Neuron (in vitro differentiated cells): ENCODE results near the gene MMP12.
"Not testable (repeated sequence)": the region's sequence is repeated elsewhere in the genome, so short reads cannot be mapped to it uniquely, and the experiment has no call there.

Experiments used
- H2AFZ ChIP-seq: one replicate; pipeline ENCODE4 v1.6.1; 2013; ENCODE audit warnings: low read depth, mild to moderate bottlenecking, inconsistent platforms, low read length, moderate library complexity
- H3K27me3 ChIP-seq: one replicate; pipeline ENCODE4 v1.6.1; 2013; ENCODE audit warnings: low read length; ENCODE audit not compliant: insufficient read depth
- H3K36me3 ChIP-seq: one replicate; pipeline ENCODE4 v1.6.1; 2013; ENCODE audit warnings: low read length; ENCODE audit not compliant: insufficient read depth
- H3K4me1 ChIP-seq: one replicate; pipeline ENCODE4 v1.6.1; 2013; ENCODE audit warnings: low read length; ENCODE audit not compliant: insufficient read depth
- H3K4me3 ChIP-seq: 2 replicates; pipeline ENCODE4 v1.5.1; 2013; ENCODE audit warnings: mild to moderate bottlenecking, low read length, moderate library complexity
- H3K9me3 ChIP-seq: one replicate; pipeline ENCODE4 v1.6.1; 2013; ENCODE audit warnings: low read length

The MMP12 gene

DNA sequence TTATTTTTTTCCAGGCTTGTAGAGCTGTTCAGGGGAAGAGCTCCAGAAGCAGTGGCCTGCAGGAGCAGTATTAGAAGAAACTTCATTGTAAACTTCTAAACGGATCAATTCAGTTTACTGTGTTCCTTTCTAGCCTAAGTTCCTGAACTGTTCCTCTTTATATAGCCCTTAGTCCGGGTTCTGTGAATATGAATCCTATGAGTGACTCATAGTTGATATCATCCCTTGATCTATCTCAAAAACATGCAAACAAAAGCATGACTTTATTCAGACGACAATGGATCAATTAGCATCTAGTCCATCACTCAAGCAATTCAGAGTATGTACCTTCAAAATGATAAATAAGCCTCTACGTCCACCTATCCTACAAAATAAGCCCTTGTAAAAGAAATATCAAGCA, at the start of gene MMP12:
TSS of gene MMP12 (minus strand) at position 131 of the 400 bp plus-strand sequence. CDS start at position 86, 45 bp downstream.
- Histone ChIP-seq H3K27me3 (no peaks in the 10 kb centered on the region), H3K9me3 (no peaks in the 10 kb centered on the region), H2AFZ (no peak within 1 kb of the TSS), H3K36me3 (no peaks in the 10 kb centered on the region), H3K4me1 (no peaks in the 10 kb centered on the region), H3K4me3 (no peak within 1 kb of the TSS)

DNA sequence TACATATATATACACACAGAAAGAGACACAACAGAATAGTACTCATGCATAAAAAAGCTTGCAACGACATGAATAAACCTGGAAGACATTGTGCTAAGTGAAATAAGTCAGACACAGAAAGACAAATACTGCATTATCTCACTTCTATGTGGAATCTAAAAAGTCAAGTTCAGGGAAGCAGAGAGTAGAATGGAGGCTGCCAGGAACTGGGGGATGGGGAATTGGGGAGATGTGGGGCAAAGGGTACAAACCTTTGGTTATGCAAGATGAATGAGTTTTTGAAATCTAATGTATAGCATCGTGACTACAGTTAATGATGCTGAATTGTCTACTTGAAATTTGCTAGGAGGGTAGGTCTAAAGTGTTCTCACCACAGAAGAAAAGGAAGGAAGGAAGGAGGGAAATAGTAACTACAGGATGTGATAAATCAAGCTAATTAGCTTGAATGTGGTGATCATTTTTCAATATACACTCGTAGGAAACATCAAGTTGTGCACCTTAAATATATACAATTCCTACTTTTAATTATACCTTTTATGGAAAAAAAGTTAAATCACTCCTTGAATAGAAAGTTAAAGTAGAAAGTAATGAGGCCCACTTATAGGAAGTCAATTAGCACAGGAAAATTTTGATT, 46.9 kb upstream of the MMP12 start:
- H3K9me3 ChIP-seq, result no peaks in the 10 kb centered on the region
- H3K4me1 ChIP-seq, result no peaks in the 10 kb centered on the region
- no peaks in the 10 kb centered on the region for H3K27me3 ChIP-seq
- H3K36me3 ChIP-seq, result no peaks in the 10 kb centered on the region
- H2AFZ ChIP-seq, result no peak overlapping the region
- H3K4me3 ChIP-seq, result no peak overlapping the region

DNA sequence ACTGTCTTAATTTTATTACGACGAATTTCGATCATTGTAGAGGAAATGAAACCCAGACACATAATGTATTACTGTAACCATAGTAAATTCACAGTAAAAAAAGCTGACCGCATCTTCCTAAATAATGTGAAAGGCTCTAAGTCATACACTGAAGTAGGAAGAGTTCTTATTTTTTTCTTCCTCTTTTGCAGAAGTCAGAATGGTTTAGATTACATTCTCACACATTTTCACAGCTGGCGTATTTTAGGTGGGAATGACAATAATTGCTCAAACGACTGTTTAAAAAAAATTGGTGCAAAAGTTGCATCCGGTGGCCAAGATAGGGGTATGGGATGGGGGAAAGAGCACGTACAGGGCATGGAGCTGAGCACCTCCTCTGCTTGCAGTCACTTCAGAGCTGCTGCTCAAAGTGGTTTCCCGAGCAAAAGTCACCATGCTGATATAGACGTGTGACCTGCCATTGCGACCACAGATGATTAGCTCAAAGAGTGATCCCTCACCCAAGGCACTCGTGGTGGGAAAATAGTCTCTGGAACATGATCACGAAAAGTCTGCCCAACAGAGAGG, 45.4 kb upstream of the MMP12 start:
- H3K4me3 ChIP-seq, result no peak overlapping the region
- H3K4me1 ChIP-seq, result no peaks in the 10 kb centered on the region
- H3K9me3 ChIP-seq, result no peaks in the 10 kb centered on the region
- no peaks in the 10 kb centered on the region for H3K36me3 ChIP-seq
- no peak overlapping the region for H2AFZ ChIP-seq
- no peaks in the 10 kb centered on the region for H3K27me3 ChIP-seq

DNA sequence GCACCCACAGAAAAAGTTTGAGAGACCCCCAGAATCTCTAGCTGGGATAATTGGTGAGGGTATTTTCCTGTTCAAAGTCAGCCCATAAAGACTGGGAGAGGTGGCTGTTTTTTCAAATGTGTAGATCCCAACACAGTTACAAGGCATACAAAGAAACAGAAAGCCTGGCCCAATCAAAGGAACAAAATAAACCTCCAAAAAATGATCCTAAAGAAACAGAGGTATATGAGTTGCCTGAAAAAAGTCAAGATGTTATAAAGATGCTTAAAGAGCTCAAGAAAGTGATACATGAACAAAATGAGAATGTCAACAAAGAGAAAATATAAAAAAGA, 40.2 kb upstream of the MMP12 start:
- Histone ChIP-seq H3K9me3 (no peaks in the 10 kb centered on the region), H3K4me1 (no peaks in the 10 kb centered on the region), H3K36me3 (no peaks in the 10 kb centered on the region), H3K27me3 (no peaks in the 10 kb centered on the region), H3K4me3 (no peak overlapping the region), H2AFZ (no peak overlapping the region)

DNA sequence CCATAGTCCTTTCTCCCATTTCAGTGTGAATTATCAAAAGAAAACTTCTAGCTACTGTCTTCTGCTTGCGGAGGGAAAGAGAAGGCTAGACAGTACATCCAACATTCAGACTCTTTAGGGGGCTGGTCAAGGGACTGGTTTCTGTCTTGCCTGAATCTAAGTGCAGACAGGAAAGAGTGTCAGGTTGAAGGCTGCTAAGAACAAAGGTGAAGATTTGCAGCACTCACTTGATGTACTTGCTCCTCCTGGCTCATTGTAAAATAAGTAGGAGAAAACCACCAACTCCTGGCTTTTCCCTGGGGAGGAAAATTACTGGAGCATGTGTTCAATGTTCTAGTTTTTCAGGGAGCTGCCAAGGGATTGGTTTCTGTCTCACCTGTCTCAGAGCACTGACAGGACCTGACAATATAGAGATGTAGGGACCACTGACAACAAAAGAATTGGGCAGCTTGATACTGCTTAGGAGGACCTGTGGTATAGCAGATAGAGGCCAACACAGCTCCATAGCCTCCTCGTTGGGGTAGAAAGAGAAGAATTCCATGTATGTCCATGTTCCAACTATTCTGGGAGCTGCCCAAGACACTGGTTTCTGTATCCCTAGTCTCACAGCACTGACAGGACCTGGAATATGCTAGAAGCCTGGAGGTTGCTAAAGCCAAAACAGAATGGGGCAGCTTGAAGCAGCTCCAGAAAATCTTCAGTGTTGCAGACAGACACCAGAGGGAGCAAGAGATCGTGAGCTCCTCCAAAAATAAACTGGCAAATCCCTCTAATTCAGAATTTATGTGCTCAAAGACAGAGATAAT, 39.7 kb upstream of the MMP12 start:
- H2AFZ ChIP-seq, result no peak overlapping the region

DNA sequence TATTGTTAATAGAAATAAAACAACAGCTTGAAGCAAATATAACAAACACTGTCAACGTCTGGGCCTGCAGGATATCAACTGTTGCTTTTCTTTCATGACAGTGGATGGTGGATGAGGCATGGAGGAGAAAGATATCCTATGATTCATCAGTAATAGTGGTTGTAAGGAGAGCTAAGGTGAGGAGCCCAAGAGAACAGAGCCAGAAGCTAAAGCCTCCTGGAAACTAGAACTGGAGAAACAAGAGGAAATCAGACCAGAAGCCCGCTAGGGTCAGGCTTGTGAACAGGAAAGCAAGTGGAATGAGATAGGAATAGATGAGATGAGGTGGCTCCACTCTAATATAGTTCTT, 37.7 kb upstream of the MMP12 start:
- Histone ChIP-seq H2AFZ (no peak overlapping the region), H3K4me1 (no peaks in the 10 kb centered on the region), H3K4me3 (no peak overlapping the region), H3K36me3 (no peaks in the 10 kb centered on the region), H3K27me3 (no peaks in the 10 kb centered on the region), H3K9me3 (no peaks in the 10 kb centered on the region)

More for the DNA sequence above, 39.7 kb upstream of the MMP12 start:
- H3K36me3 ChIP-seq, result no peaks in the 10 kb centered on the region
- no peaks in the 10 kb centered on the region for H3K27me3 ChIP-seq
- H3K4me1 ChIP-seq, result no peaks in the 10 kb centered on the region
- no peaks in the 10 kb centered on the region for H3K9me3 ChIP-seq
- H3K4me3 ChIP-seq, result no peak overlapping the region

DNA sequence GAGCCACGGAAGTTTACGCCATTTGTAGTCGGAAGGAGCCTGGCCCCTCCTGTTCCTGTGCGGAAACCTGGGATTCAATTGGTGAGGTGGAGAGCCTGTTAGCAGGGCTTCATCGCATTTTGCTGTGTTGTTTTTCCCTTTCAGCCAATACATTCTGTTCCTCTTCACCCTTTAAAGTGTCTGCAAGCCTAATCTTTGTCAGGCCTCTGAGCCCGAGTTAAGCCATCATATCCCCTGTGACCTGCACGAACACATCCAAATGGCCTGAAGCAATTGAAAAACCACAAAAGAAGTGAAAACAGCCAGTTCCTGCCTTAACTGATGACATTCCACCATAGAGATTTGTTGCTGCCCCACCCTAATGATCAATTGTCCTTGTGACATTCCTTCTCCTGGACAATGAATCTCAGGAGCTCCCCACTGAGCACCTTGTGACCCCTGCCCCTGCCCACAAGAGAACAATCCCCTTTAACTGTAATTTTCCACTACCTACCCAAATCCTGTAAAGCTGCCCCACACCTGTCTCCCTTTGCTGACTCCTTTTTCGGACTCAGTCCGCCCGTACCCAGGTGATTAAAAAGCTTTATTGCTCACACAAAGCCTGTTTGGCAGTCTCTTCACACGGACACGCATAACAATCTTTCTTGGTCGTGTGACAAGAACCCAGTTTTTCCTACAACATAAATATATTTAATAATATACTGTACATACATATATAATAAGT, 37.1 kb upstream of the MMP12 start:
- Histone ChIP-seq H3K4me1 (no peaks in the 10 kb centered on the region), H3K9me3 (no peaks in the 10 kb centered on the region), H2AFZ (no peak overlapping the region), H3K4me3 (no peak overlapping the region), H3K27me3 (no peaks in the 10 kb centered on the region), H3K36me3 (no peaks in the 10 kb centered on the region)

DNA sequence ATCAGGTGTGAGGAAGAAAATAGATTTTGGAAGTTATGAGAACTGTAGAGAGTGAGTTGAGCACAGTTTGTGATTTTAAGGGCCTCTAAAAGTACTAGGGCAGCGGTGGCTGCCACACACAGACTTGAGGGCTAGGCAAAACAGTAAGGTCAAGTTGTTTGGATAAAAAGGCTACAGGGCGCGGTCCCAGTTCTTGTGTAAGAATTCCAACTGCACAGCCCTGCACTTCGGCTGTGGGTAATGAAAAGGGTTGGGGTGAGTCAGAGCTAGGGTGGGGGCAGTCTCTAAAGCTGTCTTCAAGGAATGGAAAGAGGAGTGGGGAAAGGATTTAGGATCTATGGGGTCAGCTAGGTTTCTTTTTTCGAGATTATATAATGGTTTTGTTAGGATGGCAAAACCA, 31.1 kb upstream of the MMP12 start:
- not testable (repeated sequence) for H3K4me3 ChIP-seq, H3K9me3 ChIP-seq, H3K27me3 ChIP-seq, H2AFZ ChIP-seq, H3K4me1 ChIP-seq, H3K36me3 ChIP-seq

DNA sequence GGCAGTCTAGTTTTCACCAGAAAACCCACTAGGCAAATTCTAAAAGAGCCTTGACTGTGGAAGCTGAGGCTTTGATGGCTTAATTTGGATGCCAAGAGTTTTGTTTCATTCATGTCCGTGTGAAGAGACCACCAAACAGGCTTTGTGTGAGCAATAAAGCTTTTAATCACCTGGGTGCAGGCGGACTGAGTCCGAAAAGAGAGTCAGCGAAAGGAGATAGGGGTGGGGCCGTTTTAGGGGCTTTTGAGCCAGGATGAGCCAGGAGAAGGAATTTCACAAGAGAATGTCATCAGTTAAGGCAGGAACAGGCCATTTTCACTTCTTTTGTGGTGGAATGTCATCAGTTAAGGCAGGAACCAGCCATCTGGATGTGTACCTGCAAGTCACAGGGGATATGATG, 29.1 kb upstream of the MMP12 start:
- H3K27me3 ChIP-seq, H3K4me3 ChIP-seq, H3K4me1 ChIP-seq, H3K9me3 ChIP-seq, H3K36me3 ChIP-seq, H2AFZ ChIP-seq: not testable (repeated sequence)

DNA sequence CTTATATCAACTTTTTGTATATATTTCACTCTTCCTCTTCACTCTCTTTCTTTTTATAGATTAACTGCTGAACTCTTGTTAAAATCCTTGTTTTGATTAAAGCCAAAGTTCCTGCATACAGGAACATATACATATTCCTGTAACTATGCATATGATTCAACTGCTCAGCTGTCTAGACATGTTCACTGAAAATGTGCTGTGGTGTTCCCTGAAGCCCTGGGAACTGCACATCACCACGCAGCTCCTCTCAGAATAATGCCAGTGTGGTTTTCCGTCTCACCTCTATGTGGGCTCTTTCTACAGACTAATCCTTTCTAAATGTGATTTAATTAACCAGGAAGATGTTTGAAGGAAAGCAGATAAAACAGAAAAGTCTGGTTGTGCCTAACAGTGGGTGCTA, 25.6 kb upstream of the MMP12 start:
- Histone ChIP-seq H3K36me3 (no peaks in the 10 kb centered on the region), H3K4me1 (no peaks in the 10 kb centered on the region), H2AFZ (no peak overlapping the region), H3K9me3 (no peaks in the 10 kb centered on the region), H3K4me3 (no peak overlapping the region), H3K27me3 (no peaks in the 10 kb centered on the region)

DNA sequence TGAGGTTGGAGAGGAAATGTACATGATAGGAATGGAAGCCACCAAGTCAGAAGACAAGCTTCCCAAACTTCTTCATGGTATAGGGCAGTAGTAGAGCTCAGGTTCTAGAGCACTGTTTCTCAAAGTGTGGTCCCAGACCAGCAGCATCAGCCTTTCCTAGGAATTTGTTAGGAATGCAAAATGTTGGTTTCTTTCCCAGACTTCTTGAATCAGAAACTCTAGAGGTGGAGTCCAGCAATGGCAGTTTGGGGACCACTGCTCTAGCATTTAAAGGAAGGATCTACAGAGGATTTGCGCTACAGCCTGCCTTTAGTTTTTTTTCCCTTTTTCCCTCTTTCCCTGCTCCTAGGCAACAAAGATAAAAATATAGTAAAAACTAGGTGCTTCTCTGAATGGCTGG, 17.0 kb upstream of the MMP12 start:
- Histone ChIP-seq H2AFZ (no peak overlapping the region), H3K27me3 (no peaks in the 10 kb centered on the region), H3K36me3 (no peaks in the 10 kb centered on the region), H3K4me1 (no peaks in the 10 kb centered on the region), H3K4me3 (no peak overlapping the region), H3K9me3 (no peaks in the 10 kb centered on the region)

DNA sequence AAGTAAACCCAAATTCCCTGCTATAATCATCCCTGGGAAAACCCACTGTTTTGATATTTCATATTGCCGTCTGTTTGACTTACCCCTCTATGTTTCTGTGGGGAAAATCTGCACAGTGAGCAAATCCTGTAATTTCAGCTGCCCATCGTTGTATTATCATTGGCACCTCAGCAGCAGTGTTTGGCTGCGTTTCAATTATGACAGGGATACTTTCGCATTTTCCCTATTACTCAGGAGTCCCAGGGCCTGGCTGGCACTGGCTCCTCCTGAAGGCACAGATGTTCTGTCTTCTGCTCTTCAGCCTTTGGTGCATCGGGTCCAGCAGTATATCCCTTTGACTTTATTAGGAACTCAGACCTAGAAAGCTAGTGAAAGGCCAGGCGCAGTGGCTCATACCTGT, 12.2 kb upstream of the MMP12 start:
- Histone ChIP-seq H3K4me3 (no peak overlapping the region), H3K4me1 (no peaks in the 10 kb centered on the region), H2AFZ (no peak overlapping the region), H3K9me3 (no peaks in the 10 kb centered on the region), H3K27me3 (no peaks in the 10 kb centered on the region), H3K36me3 (no peaks in the 10 kb centered on the region)

DNA sequence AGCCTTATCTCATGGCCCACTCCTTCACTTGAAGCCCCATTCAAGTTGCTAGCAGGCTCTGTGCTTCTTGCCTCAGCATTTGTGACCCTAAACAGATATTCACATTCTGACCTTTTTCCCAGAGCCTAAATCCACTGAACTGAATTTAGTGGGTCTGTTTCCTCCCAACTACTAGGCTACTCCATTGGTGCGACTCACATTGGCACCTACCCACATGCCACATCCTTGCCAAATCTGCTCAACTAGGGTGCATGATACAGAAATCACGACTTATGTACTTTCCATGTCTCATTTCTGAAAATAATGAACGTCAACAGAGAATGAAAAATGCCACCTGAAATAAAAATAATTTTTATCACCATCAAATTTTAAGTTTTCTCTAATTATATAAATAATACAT, 8.4 kb upstream of the MMP12 start:
- Histone ChIP-seq H3K4me3 (no peak overlapping the region), H3K4me1 (no peaks in the 10 kb centered on the region), H3K9me3 (no peaks in the 10 kb centered on the region), H2AFZ (no peak overlapping the region), H3K27me3 (no peaks in the 10 kb centered on the region), H3K36me3 (no peaks in the 10 kb centered on the region)
